HUES48 (cell line): ENCODE results near the gene CPO.
"Not testable (repeated sequence)": the region's sequence is repeated elsewhere in the genome, so short reads cannot be mapped to it uniquely, and the experiment has no call there.

ENCODE experiments used
- H3K27ac ChIP-seq: one replicate; pipeline ENCODE4 v1.7.0; 2013; ENCODE audit warnings: low read depth, low read length, inconsistent platforms
- H3K27me3 ChIP-seq: 2 replicates; pipeline ENCODE4 v1.6.1; 2013; ENCODE audit warnings: mild to moderate bottlenecking, low read length; ENCODE audit not compliant: control insufficient read depth, insufficient read depth
- H3K36me3 ChIP-seq: 2 replicates; pipeline ENCODE4 v1.6.1; 2013; ENCODE audit warnings: low read length; ENCODE audit not compliant: control insufficient read depth, insufficient read depth
- H3K4me1 ChIP-seq: 2 replicates; pipeline ENCODE4 v1.6.1; 2013; ENCODE audit warnings: mild to moderate bottlenecking, low read length; ENCODE audit not compliant: control insufficient read depth, insufficient read depth
- H3K4me3 ChIP-seq: 2 replicates; pipeline ENCODE4 v1.5.1; 2013; ENCODE audit warnings: mild to moderate bottlenecking, low read depth, low read length
- H3K9ac ChIP-seq: 2 replicates; pipeline ENCODE4 v1.6.1; 2013; ENCODE audit warnings: mild to moderate bottlenecking, low read depth, low read length, moderate library complexity
- H3K9me3 ChIP-seq: 2 replicates; pipeline ENCODE4 v1.6.1; 2013; ENCODE audit warnings: low read length; ENCODE audit not compliant: control insufficient read depth, insufficient read depth

The CPO gene

GRCh38 chr2:206940546-206940945, 1.2 kb downstream of the CPO start:
- no peaks in the 10 kb centered on the region for H3K36me3 ChIP-seq
- no peak overlapping the region for H3K4me3 ChIP-seq
- H3K27ac ChIP-seq: no peak overlapping the region
- H3K4me1 ChIP-seq: peaks cover 9% of the 10 kb centered on the region
- H3K9ac ChIP-seq: no peak overlapping the region
- H3K27me3 ChIP-seq: no peaks in the 10 kb centered on the region
- H3K9me3 ChIP-seq: no peaks in the 10 kb centered on the region

- Histone ChIP-seq H3K4me1 (peaks cover 9% of the 10 kb centered on the region), H3K27me3 (no peaks in the 10 kb centered on the region), H3K27ac (no peak overlapping the region), H3K36me3 (no peaks in the 10 kb centered on the region), H3K9me3 (peaks cover 10% of the 10 kb centered on the region), H3K9ac (no peak overlapping the region), H3K4me3 (no peak overlapping the region; the same call in 1 of the 2 replicates)
Measured at GRCh38 chr2:206942592-206943478, 3.5 kb downstream of the CPO start.

- H3K4me1 ChIP-seq, H3K27me3 ChIP-seq, H3K36me3 ChIP-seq, H3K9ac ChIP-seq, H3K4me3 ChIP-seq, H3K27ac ChIP-seq: not testable (repeated sequence)
- peaks cover 13% of the 10 kb centered on the region for H3K9me3 ChIP-seq
Measured at GRCh38 chr2:206953404-206953803, 14.1 kb downstream of the CPO start.

GRCh38 chr2:206955253-206955652, 15.9 kb downstream of the CPO start:
- no peaks in the 10 kb centered on the region for H3K27me3 ChIP-seq
- H3K9ac ChIP-seq: no peak overlapping the region
- peaks cover 13% of the 10 kb centered on the region for H3K9me3 ChIP-seq
- H3K4me1 ChIP-seq: no peaks in the 10 kb centered on the region
- H3K27ac ChIP-seq: peak overlapping the region; percentile 29
- no peaks in the 10 kb centered on the region for H3K36me3 ChIP-seq
- H3K4me3 ChIP-seq: no peak overlapping the region

- Histone ChIP-seq H3K4me3 (no peak overlapping the region), H3K36me3 (no peaks in the 10 kb centered on the region), H3K27me3 (no peaks in the 10 kb centered on the region), H3K4me1 (no peaks in the 10 kb centered on the region), H3K9me3 (peaks cover 8% of the 10 kb centered on the region), H3K9ac (no peak overlapping the region), H3K27ac (no peak overlapping the region)
Measured at GRCh38 chr2:206958261-206958660, 18.9 kb downstream of the CPO start.

GRCh38 chr2:206962966-206963365, 23.6 kb downstream of the CPO start:
- no peak overlapping the region for H3K4me3 ChIP-seq
- H3K4me1 ChIP-seq: no peaks in the 10 kb centered on the region
- H3K27me3 ChIP-seq: no peaks in the 10 kb centered on the region
- no peak overlapping the region for H3K9ac ChIP-seq
- no peaks in the 10 kb centered on the region for H3K9me3 ChIP-seq
- no peaks in the 10 kb centered on the region for H3K36me3 ChIP-seq
- no peak overlapping the region for H3K27ac ChIP-seq

GRCh38 chr2:206968134-206969086, 29.1 kb downstream of the CPO start:
- Histone ChIP-seq H3K36me3 (no peaks in the 10 kb centered on the region), H3K9ac (no peak overlapping the region), H3K27ac (no peak overlapping the region), H3K4me1 (peaks cover 10% of the 10 kb centered on the region), H3K27me3 (no peaks in the 10 kb centered on the region), H3K4me3 (no peak overlapping the region), H3K9me3 (no peaks in the 10 kb centered on the region)

GRCh38 chr2:206969192-206969591, 29.9 kb downstream of the CPO start:
- Histone ChIP-seq H3K9me3 (no peaks in the 10 kb centered on the region), H3K27me3 (no peaks in the 10 kb centered on the region), H3K36me3 (no peaks in the 10 kb centered on the region), H3K4me1 (peaks cover 10% of the 10 kb centered on the region), H3K27ac (no peak overlapping the region), H3K4me3 (no peak overlapping the region), H3K9ac (no peak overlapping the region)

- Histone ChIP-seq H3K9me3 (no peaks in the 10 kb centered on the region), H3K4me1 (peaks cover 10% of the 10 kb centered on the region)
Measured at GRCh38 chr2:206970589-206971360, 31.5 kb downstream of the CPO start.

GRCh38 chr2:206971805-206972204, 32.5 kb downstream of the CPO start:
- Histone ChIP-seq H3K9me3 (no peaks in the 10 kb centered on the region), H3K36me3 (no peaks in the 10 kb centered on the region), H3K4me1 (peaks cover 10% of the 10 kb centered on the region), H3K27me3 (no peaks in the 10 kb centered on the region), H3K27ac (no peak overlapping the region), H3K9ac (no peak overlapping the region), H3K4me3 (no peak overlapping the region)

More at GRCh38 chr2:206970589-206971360, 31.5 kb downstream of the CPO start:
- Histone ChIP-seq H3K36me3 (no peaks in the 10 kb centered on the region), H3K27ac (no peak overlapping the region), H3K27me3 (no peaks in the 10 kb centered on the region), H3K4me3 (no peak overlapping the region), H3K9ac (no peak overlapping the region)
